Glutamatergic neuron (in vitro differentiated cells): ENCODE results near the gene CCDC120. TPM values are rescaled to one million over a fixed set of nuclear protein-coding genes. Genes with fewer than 3 reads are reported as not detected.

Source experiments
- DNase-seq: peaks from one replicate; pipeline ENCODE4 v3.0.0; 2022
- H3K27ac Mint-ChIP-seq: one replicate; pipeline ENCODE4 v1.8.0; 2020; ENCODE audit warnings: mild to moderate bottlenecking, mixed read lengths, inconsistent platforms; ENCODE audit not compliant: unreplicated experiment
- H3K27me3 Mint-ChIP-seq: one replicate; pipeline ENCODE4 v1.8.0; 2020; ENCODE audit warnings: mild to moderate bottlenecking, moderate library complexity, mixed read lengths, inconsistent platforms; ENCODE audit not compliant: unreplicated experiment
- H3K36me3 Mint-ChIP-seq: one replicate; pipeline ENCODE4 v1.8.0; 2020; ENCODE audit warnings: mild to moderate bottlenecking, mixed read lengths, inconsistent platforms; ENCODE audit not compliant: unreplicated experiment
- H3K4me1 Mint-ChIP-seq: one replicate; pipeline ENCODE4 v1.8.0; 2020; ENCODE audit warnings: mild to moderate bottlenecking, low read depth, mixed read lengths, inconsistent platforms; ENCODE audit not compliant: unreplicated experiment
- H3K4me3 Mint-ChIP-seq: one replicate; pipeline ENCODE4 v1.8.0; 2020; ENCODE audit warnings: mild to moderate bottlenecking, mixed read lengths, inconsistent platforms; ENCODE audit not compliant: unreplicated experiment
- H3K9me3 Mint-ChIP-seq: one replicate; pipeline ENCODE4 v1.8.0; 2020; ENCODE audit warnings: mild to moderate bottlenecking, moderate library complexity, mixed read lengths, inconsistent platforms; ENCODE audit not compliant: unreplicated experiment
- CTCF ChIP-seq: fragments of 200-600 bp; sonication (generic); IDR thresholded peaks from one replicate; pipeline ENCODE4 v1.5.0; 2021; ENCODE audit not compliant: partially characterized antibody, unreplicated experiment
- total RNA-seq: library from RNA; stranded (reverse); fragmentation: NEBNext Ultra II Directional; extraction: Animal tissue kit (Norgen Biotek cat#: 25700); gene quantifications from one replicate; pipeline ENCODE4 v1.2.1, GENCODE V29; 2021; ENCODE audit not compliant: unreplicated experiment

CCDC120 gene
- total RNA-seq, 1 donor from 2014 or later, result 17.6 TPM

DNA sequence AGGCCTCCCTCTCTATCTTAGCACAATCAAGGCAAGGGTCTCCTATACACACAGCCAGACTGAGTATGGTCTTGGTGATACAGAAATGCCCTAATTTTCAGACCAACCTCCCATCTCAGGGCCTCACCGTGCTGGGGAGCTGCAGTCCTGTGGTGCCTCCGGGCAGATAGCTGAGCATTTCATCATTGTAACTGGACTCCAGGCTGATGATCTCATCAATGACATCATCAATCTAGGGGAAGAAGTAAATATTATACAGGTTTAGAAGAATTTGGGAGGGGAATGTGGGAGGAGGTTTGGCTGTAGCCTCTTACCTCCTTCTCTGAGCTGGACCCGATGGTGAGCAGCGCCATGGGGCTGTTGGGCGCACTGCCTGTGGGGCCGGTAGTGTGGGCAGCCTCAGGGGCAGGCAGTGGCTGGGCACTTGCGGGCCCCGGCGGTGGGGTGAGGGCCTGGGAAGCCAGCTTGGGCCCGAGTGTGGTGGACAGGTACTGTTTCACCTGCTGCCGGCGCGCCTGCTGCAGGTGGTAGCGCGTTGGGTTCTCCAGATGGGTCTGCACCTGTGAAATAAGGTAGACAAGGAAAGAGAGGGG, 20.8 kb upstream of the CCDC120 start:
- Mint-ChIP-seq H3K4me1 (peaks cover 3% of the 10 kb centered on the region), H3K27me3 (no peaks in the 10 kb centered on the region), H3K4me3 (no peak overlapping the region), H3K36me3 (no peaks in the 10 kb centered on the region), H3K27ac (no peak overlapping the region), H3K9me3 (peaks cover 4% of the 10 kb centered on the region)
- DNase-seq, result no peak
- no peak for TF ChIP-seq CTCF

DNA sequence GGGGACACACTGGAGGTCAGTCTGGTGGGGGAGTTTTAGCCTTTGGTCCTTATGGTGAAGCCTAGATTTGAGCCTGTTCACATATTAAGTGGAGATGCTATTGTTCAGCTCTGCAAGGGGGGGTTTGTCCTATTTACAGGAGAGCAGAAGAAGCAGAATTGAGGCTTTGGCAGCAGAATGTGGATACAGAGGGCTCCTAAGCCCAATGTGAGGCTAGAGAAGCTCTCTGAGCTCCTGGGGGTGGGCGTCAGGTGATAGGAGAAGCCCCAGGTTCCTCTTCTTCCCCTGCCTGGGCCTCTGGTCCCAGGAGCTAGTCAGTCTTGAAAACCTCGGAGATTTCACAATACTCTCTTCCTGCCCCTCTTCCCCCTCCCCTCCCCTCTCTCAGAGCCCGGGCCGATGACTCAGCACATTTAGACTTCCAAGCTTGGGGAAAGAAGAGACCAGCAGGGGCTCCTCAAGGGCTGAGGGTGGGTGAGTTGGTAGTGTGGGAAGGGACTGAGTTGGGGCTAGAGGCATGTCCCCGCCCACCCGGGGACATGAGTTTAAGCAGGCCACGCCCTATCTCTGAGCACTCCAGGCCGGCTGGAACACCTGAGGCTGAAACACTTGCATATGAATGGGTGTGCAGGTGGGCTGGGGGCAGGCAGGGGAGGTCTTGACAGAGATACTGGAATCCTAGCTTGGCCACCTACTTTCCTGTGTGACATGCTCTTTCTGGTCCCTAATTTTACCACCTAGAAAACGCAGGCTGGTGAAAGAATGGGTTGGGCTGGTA, 19.0 kb upstream of the CCDC120 start:
- Mint-ChIP-seq H3K9me3 (peaks cover 4% of the 10 kb centered on the region), H3K4me3 (peak overlapping the region; percentile 91), H3K36me3 (no peaks in the 10 kb centered on the region), H3K27me3 (peaks cover 6% of the 10 kb centered on the region), H3K4me1 (peaks cover 3% of the 10 kb centered on the region), H3K27ac (peak overlapping the region; percentile 72)
- no peak for TF ChIP-seq CTCF
- peak; percentile 26 for DNase-seq

GRCh38 chrX:49040376-49040955, 18.3 kb upstream of the CCDC120 start:
- peaks cover 6% of the 10 kb centered on the region for H3K27me3 Mint-ChIP-seq
- no peak for TF ChIP-seq CTCF
- peak overlapping the region; percentile 72 for H3K27ac Mint-ChIP-seq
- H3K9me3 Mint-ChIP-seq, result peaks cover 4% of the 10 kb centered on the region
- H3K36me3 Mint-ChIP-seq, result no peaks in the 10 kb centered on the region
- no peak for DNase-seq
- peaks cover 3% of the 10 kb centered on the region for H3K4me1 Mint-ChIP-seq
- peak overlapping the region; percentile 91 for H3K4me3 Mint-ChIP-seq

DNA sequence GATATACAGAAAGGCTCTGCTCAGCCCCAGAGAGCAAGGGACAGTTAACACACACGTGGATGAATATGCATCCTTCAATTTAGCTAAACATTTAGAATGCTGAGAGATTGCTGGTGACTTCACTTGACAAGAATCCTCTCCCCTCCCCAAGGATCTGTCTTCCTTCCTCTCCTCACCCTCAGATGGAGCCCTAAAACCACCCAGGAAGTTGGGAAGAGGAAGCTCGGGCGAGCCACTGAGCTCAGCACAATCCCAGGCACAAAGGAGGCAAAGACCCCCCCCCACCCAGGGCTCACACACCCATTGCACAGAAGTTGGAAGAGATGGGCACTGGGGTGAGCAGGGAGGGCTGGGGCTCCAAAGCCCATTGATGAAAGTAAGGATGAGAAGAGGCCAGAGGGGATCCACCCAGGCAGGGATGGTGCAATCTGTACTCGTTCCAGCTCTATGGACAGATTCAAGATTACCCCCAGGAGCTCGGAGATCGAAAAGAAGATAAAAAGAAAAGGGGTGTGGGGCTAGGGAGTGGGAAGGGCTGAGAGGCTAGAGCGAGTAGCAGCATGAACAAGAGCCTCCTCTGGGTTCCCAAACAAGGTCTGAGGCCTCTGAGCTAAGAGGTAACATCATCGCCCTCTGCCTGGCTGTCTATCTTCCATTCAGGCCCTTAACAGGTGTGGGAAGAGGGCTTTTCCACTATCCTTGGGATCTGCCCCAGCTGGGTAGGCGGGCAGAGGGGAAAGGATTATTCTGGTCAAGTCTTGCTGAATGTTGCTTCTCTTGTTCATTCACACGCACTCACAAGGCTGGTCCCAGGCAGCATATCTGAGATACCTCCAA, 16.8 kb upstream of the CCDC120 start:
- H3K4me1 Mint-ChIP-seq, result peaks cover 3% of the 10 kb centered on the region
- no peak for DNase-seq
- peaks cover 6% of the 10 kb centered on the region for H3K27me3 Mint-ChIP-seq
- H3K9me3 Mint-ChIP-seq, result peaks cover 4% of the 10 kb centered on the region
- no peaks in the 10 kb centered on the region for H3K36me3 Mint-ChIP-seq
- no peak for TF ChIP-seq CTCF
- peak overlapping the region; percentile 92 for H3K27ac Mint-ChIP-seq
- peak overlapping the region; percentile 91 for H3K4me3 Mint-ChIP-seq
